Lower leg skin (tissue), 4 donors: ENCODE results near the gene MYB. TPM values are rescaled to one million over a fixed set of nuclear protein-coding genes. Genes with fewer than 3 reads are reported as not detected.

Source experiments
- DNase-seq, 2 donors: peaks; one replicate each; pipeline ENCODE4 v3.0.0-alpha.2; 2019; ENCODE audit warnings: low spot score in 2 of 2
- H3K4me3 ChIP-seq: fragments of 200-600 bp; sonication (generic); 2 replicates; pipeline ENCODE4 v1.5.1; 2017; ENCODE audit warnings: mild to moderate bottlenecking, low read depth; ENCODE audit not compliant: poor library complexity, severe bottlenecking
- CTCF ChIP-seq, 3 donors: fragments of 450-650 bp; IDR thresholded peaks; one replicate each; pipeline ENCODE4 v1.5.1; 2016; ENCODE audit warnings: antibody characterized with exemption in 3 of 3, mild to moderate bottlenecking in 3 of 3, moderate library complexity in 2 of 3
- POLR2A ChIP-seq, 2 donors: fragments of 450-650 bp; IDR thresholded peaks; one replicate each; pipeline ENCODE4 v1.6.1; 2016 to 2017; ENCODE audit warnings: antibody characterized with exemption in 2 of 2, mild to moderate bottlenecking in 1 of 2, moderate library complexity in 1 of 2
- WGBS, 2 donors: methylation state at CpG; one replicate each; pipeline ENCODE4 v1.1.5; 2018; 5-methylcytosine and 5-hydroxymethylcytosine counted together
- intact Hi-C: fragments of 100-400 bp; cut with DNase I; formaldehyde crosslinking; loops from one replicate; pipeline ENCODE4 v1.15.0; 2023; ENCODE audit warnings: low total_unique reads
- total RNA-seq, 4 donors: library from RNA; depleted of rRNA; stranded (reverse); fragments of >200 nt; gene quantifications; one replicate each; pipeline ENCODE4 v1.1.0, GENCODE V29; 2016

Gene MYB
- total RNA-seq, 4 donors from 2014 or later: 7.4 to 8.6 (median 7.5) TPM

GRCh38 chr6:135227758-135228157 is 46.6 kb downstream of the MYB start:
- intact Hi-C loops: no loop called here
- DNase-seq: no peak
- WGBS, 2 donors: 93 to 94% methylated on average over 4 of the region's 4 CpGs
- H3K4me3 ChIP-seq: no peak overlapping the region
- TF ChIP-seq CTCF (IDR thresholded peaks at IDR 0.05) (no peak), POLR2A (IDR thresholded peaks at IDR 0.05) (no peak)

GRCh38 chr6:135228486-135228885 is 47.4 kb downstream of the MYB start:
- 96 to 97% methylated on average over 6 of the region's 6 CpGs for WGBS, 2 donors
- intact Hi-C loops: no loop called here
- TF ChIP-seq CTCF (IDR thresholded peaks at IDR 0.05): no peak
- TF ChIP-seq POLR2A (IDR thresholded peaks at IDR 0.05): no peak
- no peak for DNase-seq
- no peak overlapping the region for H3K4me3 ChIP-seq

GRCh38 chr6:135229996-135230395 is 48.9 kb downstream of the MYB start:
- TF ChIP-seq CTCF (IDR thresholded peaks at IDR 0.05) (no peak), POLR2A (IDR thresholded peaks at IDR 0.05) (no peak)
- H3K4me3 ChIP-seq: no peak overlapping the region
- 86 to 96% methylated on average over 2 of the region's 2 CpGs for WGBS, 2 donors
- intact Hi-C loops: no loop called here
- DNase-seq: no peak

GRCh38 chr6:135230711-135231468 is 49.8 kb downstream of the MYB start:
- WGBS, 2 donors: 79 to 83% methylated on average over 3 of the region's 3 CpGs
- TF ChIP-seq CTCF (IDR thresholded peaks at IDR 0.05): no peak
- no peak for DNase-seq
- no peak overlapping the region for H3K4me3 ChIP-seq
- intact Hi-C loops: no loop called here

GRCh38 chr6:135231469-135231844 is 50.3 kb downstream of the MYB start:
- no peak overlapping the region for H3K4me3 ChIP-seq
- no peak for TF ChIP-seq POLR2A (IDR thresholded peaks at IDR 0.05)
- TF ChIP-seq CTCF (IDR thresholded peaks at IDR 0.05): no peak
- intact Hi-C loops: no loop called here
- WGBS, 2 donors: 85 to 90% methylated on average over 1 of the region's 1 CpG
- DNase-seq: no peak
